ENCODE measurements around the gene ZFP90. TPM values are rescaled to one million over a fixed set of nuclear protein-coding genes. Genes with fewer than 3 reads are reported as not detected.

ZFP90 gene
- total RNA-seq, 2 donors from 2014 or later = 27.2 to 30.3 TPM

DNA sequence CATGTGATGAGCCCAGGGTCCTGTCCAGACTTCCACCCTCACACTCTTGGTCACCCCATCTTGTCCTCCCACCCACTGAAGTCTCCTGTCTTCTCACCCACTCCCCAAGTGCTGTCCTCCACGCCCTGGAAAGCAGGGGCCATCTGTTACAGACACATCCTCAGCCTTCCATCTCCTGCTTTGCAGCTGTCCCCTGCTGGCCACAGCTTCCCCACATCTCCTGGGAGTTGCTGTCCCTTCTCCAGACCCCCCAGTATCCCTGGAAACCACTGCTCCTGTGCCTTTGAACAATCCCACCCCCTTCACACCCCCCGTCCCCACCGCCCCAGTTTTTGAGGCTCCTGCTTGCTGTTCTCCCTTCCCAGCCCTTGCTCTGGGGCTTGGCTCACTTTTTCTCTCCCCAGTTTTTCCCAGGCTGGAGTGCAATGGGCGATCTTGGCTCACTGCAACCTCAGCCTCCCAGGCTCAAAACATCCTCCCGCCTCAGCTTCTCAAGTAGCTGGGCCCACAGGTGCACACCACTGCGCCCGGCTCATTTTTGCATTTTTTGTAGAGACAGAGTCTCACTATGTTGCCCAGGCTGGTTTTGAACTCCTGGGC is 30.4 kb upstream of the ZFP90 start:
- intact Hi-C loops (cut with DNase I) = loop anchor here (5.0 to 10.0 kb wide), 2 partner anchors 114 to 246 kb away; partner anchors contain the start of gene SLC7A6
- H3K9me3 ChIP-seq = no peaks in the 10 kb centered on the region
- no peak overlapping the region for H3K27ac ChIP-seq
- TF ChIP-seq POLR2AphosphoS5 (IDR thresholded peaks at IDR 0.05) (no peak), POLR2A (IDR thresholded peaks at IDR 0.05) (no peak)
- TF ChIP-seq, protein P1, sequence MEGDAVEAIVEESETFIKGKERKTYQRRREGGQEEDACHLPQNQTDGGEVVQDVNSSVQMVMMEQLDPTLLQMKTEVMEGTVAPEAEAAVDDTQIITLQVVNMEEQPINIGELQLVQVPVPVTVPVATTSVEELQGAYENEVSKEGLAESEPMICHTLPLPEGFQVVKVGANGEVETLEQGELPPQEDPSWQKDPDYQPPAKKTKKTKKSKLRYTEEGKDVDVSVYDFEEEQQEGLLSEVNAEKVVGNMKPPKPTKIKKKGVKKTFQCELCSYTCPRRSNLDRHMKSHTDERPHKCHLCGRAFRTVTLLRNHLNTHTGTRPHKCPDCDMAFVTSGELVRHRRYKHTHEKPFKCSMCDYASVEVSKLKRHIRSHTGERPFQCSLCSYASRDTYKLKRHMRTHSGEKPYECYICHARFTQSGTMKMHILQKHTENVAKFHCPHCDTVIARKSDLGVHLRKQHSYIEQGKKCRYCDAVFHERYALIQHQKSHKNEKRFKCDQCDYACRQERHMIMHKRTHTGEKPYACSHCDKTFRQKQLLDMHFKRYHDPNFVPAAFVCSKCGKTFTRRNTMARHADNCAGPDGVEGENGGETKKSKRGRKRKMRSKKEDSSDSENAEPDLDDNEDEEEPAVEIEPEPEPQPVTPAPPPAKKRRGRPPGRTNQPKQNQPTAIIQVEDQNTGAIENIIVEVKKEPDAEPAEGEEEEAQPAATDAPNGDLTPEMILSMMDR (IDR thresholded peaks at IDR 0.05) = no peak
- no peaks in the 10 kb centered on the region for H3K27me3 ChIP-seq (replicated peaks; ENCODE audit: insufficient read depth)
- no peak overlapping the region for H3K4me3 ChIP-seq
- H3K36me3 ChIP-seq = no peaks in the 10 kb centered on the region
- no peaks in the 10 kb centered on the region for H3K4me1 ChIP-seq (replicated peaks)
- WGBS = 85% methylated on average over 7 of the region's 7 CpGs
- no peak for DNase-seq (ENCODE audit: low spot score)

DNA sequence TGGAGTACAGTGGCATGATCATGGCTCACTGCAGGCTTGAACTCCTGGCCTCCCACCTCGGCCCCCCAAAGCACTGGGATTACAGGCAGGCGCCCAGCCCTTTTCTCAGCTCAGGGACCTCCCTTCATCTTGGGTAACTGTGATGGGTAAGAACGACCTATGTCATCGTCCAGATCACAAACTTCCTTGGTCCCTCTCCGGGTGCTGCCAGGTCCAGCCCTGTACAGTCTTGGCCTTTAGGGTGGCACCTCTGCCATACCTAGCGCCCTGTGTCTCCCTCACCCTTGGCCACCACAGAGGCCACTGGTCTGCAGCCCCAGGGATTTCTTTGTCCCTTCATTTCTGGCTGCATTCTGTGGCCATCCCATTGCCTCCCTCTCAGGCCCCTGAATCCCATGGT is 29.7 kb upstream of the ZFP90 start:
- intact Hi-C loops (cut with DNase I) = loop anchor here (5.0 to 10.0 kb wide), 2 partner anchors 115 to 247 kb away; partner anchors contain the start of gene SLC7A6

DNA sequence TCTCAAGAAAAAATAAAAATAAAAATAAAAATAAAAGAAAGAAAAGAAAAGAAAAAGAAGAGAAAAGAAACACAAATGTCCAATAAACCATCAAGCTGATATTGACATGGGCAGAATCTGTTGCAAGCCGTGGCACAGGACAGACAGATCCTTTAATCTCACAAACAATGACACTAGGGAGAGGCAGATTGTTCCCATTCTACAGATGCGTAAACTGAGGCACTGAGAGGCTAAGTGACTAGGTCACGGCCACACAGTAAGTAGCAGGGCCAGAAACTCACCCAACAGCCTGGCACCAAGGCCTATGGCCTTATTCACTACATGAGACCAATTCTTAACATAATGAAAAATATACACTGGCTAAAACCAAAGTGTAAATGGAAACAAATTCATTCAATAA is 28.3 kb upstream of the ZFP90 start:
- TF ChIP-seq, protein P1 (IDR thresholded peaks at IDR 0.05) = no peak
- TF ChIP-seq POLR2AphosphoS5 (IDR thresholded peaks at IDR 0.05) (no peak), POLR2A (IDR thresholded peaks at IDR 0.05) (no peak)
- Histone ChIP-seq H3K4me3 (no peak overlapping the region), H3K27me3 (replicated peaks; ENCODE audit: insufficient read depth) (no peaks in the 10 kb centered on the region), H3K36me3 (no peaks in the 10 kb centered on the region), H3K4me1 (replicated peaks) (no peaks in the 10 kb centered on the region), H3K9me3 (no peaks in the 10 kb centered on the region), H3K27ac (no peak overlapping the region)
- no peak for DNase-seq (ENCODE audit: low spot score)
- WGBS = 93% methylated on average over 3 of the region's 3 CpGs
- intact Hi-C loops (cut with DNase I) = no loop called here

More for the DNA sequence above, 29.7 kb upstream of the ZFP90 start:
- H3K36me3 ChIP-seq = no peaks in the 10 kb centered on the region
- H3K4me1 ChIP-seq (replicated peaks) = no peaks in the 10 kb centered on the region
- 97% methylated on average over 6 of the region's 6 CpGs for WGBS
- no peaks in the 10 kb centered on the region for H3K27me3 ChIP-seq (replicated peaks; ENCODE audit: insufficient read depth)
- no peak overlapping the region for H3K4me3 ChIP-seq
- no peak for DNase-seq (ENCODE audit: low spot score)
- no peaks in the 10 kb centered on the region for H3K9me3 ChIP-seq
- H3K27ac ChIP-seq = no peak overlapping the region
- no peak for TF ChIP-seq POLR2AphosphoS5 (IDR thresholded peaks at IDR 0.05)
- TF ChIP-seq POLR2A (IDR thresholded peaks at IDR 0.05) = no peak
- TF ChIP-seq, protein P1 (IDR thresholded peaks at IDR 0.05) = no peak

DNA sequence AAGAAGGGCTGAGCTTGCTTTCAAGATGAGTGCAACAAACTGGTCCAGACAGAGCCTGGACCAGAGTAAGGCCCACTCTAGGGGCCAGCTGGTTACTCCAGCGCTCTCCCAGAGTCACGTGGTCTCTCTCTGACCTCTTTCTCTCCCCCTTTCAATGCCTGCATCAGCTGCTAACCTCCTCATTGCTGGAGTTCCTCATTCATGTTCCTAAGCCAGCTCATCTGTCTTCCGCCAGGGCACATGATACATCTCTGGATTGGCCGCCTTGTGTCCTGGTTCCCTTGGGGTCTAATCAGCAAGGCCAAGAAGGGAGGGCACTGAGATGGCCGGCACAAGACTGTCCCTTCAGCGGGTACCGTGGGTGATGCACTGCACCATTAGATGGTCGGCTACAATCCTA is 26.9 kb upstream of the ZFP90 start:
- no peak for DNase-seq (ENCODE audit: low spot score)
- no peak overlapping the region for H3K27ac ChIP-seq
- no peaks in the 10 kb centered on the region for H3K9me3 ChIP-seq
- H3K27me3 ChIP-seq (replicated peaks; ENCODE audit: insufficient read depth) = no peaks in the 10 kb centered on the region
- intact Hi-C loops (cut with DNase I) = no loop called here
- TF ChIP-seq POLR2AphosphoS5 (IDR thresholded peaks at IDR 0.05) = no peak
- TF ChIP-seq, protein P1 (IDR thresholded peaks at IDR 0.05) = no peak
- H3K4me1 ChIP-seq (replicated peaks) = no peaks in the 10 kb centered on the region
- no peaks in the 10 kb centered on the region for H3K36me3 ChIP-seq
- WGBS = 66% methylated on average over 8 of the region's 8 CpGs
- H3K4me3 ChIP-seq = no peak overlapping the region

DNA sequence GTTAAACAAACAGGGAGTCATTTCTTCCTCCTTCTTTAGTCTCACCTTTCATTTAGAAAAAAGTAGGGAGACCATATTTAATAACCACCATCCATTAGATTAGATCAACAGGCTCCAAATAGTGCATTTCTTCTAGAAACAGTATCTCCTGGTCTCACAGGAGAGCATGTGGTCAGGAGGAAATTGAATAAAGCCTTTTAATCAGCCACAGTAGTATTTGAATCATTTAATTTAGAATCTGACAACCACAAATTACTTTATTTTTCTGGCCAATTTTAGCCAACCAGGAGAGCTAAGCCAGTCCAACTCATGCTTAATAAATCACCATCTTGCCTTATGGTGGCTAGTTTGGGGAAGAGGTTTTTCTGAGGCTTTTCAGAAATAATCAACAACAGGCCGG is 26.3 kb upstream of the ZFP90 start:
- no peak for DNase-seq (ENCODE audit: low spot score)
- intact Hi-C loops (cut with DNase I) = no loop called here

More for the DNA sequence above, 26.3 kb upstream of the ZFP90 start:
- Histone ChIP-seq H3K36me3 (no peaks in the 10 kb centered on the region), H3K27ac (no peak overlapping the region), H3K4me3 (no peak overlapping the region), H3K27me3 (replicated peaks; ENCODE audit: insufficient read depth) (no peaks in the 10 kb centered on the region), H3K9me3 (no peaks in the 10 kb centered on the region), H3K4me1 (replicated peaks) (no peaks in the 10 kb centered on the region)
- WGBS = 100% methylated on average over 1 of the region's 1 CpG
- TF ChIP-seq POLR2A (IDR thresholded peaks at IDR 0.05) = no peak
- TF ChIP-seq, protein P1 (IDR thresholded peaks at IDR 0.05) = no peak
- TF ChIP-seq POLR2AphosphoS5 (IDR thresholded peaks at IDR 0.05) = no peak
